22Rv1 (cell line): ENCODE results near the gene KCNK13.

Source experiments
- CTCF ChIP-seq: fragments of 450-650 bp; IDR thresholded peaks from 2 replicates; pipeline ENCODE4 v1.5.1; 2017; ENCODE audit warnings: mild to moderate bottlenecking
- ZFX ChIP-seq: fragments of 450-650 bp; IDR thresholded peaks from 2 replicates; pipeline ENCODE4 v1.6.1; 2017; ENCODE audit warnings: antibody characterized with exemption, borderline replicate concordance

GRCh38 chr14:90213099-90213748, 151.4 kb downstream of the KCNK13 start:
- TF ChIP-seq CTCF (no peak), ZFX (no peak)
